Measurements from ENCODE around the gene KRTAP2-1.
"Not testable (repeated sequence)": the region's sequence is repeated elsewhere in the genome, so short reads cannot be mapped to it uniquely, and the experiment has no call there.

The KRTAP2-1 gene

DNA sequence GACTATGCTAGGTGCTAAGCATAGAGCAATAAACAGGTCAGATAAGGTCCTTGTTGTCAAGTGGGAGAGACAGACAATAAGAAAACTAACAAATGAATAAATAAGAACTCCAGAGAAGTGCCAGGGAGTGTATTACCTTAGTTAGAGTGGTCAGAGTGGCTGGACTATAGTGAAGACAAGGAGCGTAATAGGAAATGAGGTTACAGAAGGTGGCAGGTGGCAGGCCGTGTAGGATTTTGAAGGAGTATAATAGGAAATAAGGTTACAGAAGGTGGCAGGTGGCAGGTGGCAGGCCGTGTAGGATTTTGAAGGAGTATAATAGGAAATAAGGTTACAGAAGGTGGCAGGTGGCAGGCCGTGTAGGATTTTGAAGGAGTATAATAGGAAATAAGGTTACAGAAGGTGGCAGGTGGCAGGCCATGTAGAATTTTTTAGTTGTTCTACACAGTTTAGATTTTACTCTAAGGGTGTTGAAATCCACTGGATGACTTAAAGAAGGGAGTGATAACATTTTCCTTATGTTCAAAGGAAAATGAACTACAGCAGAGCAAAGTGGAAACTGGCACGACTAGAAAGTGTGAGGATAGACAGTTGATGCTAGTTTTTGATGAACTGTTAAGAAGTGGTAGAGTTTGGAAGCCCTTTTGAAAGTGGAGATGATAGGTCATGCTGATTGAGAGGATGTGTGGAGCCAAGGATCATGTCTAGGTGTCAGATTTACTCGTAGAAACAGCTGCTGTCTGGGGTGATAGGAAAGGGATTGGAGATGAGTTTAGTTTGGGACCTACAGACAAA is 34.6 kb downstream of the KRTAP2-1 start:
- DNase-seq (ENCODE audit: low read depth in 2 of 2) = no peak

GRCh38 chr17:41010441-41010840 is 36.7 kb downstream of the KRTAP2-1 start:
- DNase-seq (ENCODE audit: low read depth in 2 of 2) = no peak

DNA sequence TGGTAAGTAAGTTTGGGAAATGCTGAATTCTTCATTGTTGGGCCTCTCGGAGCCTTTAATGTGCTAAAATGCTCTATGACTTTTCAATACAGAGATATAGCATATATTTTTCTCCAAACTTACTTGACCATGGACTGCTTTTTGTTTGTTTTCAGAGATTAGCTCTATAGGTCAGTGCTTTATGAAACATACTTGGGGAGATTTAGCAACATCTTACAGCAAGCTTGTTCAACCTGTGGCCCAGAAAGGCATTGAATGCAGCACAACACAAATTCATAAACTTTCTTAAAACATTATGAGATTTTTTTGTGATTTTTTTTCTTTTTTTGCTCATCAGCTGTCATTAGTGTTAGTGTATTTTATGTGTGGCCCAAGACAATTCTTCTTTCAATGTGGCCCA is 37.2 kb downstream of the KRTAP2-1 start:
- no peak for DNase-seq (ENCODE audit: low read depth in 2 of 2)

- DNase-seq (ENCODE audit: low read depth in 2 of 2) = no peak
Measured at GRCh38 chr17:41009301-41009760, 37.8 kb downstream of the KRTAP2-1 start.

- DNase-seq (ENCODE audit: low read depth in 2 of 2) = no peak
Measured at GRCh38 chr17:41008811-41009210, 38.3 kb downstream of the KRTAP2-1 start, which contains the start of gene KRTAP3-1. TSS of gene KRTAP3-1 (minus strand) at chr17:41009128. CDS start at chr17:41009074, 54 bp downstream.

DNA sequence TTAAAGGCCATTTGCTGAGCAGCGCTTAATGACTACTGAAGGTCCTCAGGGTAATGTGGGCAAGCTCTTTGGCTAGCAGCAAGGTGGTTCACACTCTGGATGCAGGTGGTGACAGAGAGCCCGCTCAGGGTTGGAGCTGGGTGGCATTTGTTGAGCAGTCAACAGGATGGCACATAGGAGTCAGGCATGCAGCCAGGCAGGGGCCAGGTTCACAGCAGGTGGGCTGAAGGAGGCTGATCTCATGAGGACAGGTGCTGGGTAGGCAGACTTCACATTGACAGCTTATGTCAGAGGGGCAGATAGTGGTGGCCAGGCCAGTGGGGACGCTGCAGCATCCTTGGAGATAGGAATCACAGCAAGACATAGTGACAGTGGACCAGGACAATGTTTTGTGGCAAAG is 42.7 kb downstream of the KRTAP2-1 start:
- no peak for DNase-seq (ENCODE audit: low read depth in 2 of 2)

DNA sequence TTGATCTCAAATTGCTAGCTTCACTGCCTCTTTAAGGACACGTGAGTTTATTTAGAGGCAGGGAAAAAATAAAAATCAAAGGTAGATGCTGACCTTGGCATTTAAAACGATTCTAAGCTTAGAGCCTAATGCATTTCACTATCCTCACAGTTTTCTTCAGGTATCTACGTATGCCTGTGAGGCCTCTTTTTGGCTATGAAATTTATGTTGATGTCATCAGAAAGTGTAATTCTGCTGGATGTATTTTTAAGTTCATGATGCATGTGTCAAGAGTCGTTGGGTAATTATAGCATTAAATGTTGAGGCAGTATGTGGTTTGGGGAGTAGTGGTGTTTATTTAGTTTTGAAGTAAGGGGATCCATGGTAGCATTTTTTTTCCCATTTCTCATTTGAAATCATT is 43.2 kb downstream of the KRTAP2-1 start:
- no peak for DNase-seq (ENCODE audit: low read depth in 2 of 2)

GRCh38 chr17:41002814-41003213 is 44.3 kb downstream of the KRTAP2-1 start:
- DNase-seq (ENCODE audit: low read depth in 2 of 2) = no peak

DNA sequence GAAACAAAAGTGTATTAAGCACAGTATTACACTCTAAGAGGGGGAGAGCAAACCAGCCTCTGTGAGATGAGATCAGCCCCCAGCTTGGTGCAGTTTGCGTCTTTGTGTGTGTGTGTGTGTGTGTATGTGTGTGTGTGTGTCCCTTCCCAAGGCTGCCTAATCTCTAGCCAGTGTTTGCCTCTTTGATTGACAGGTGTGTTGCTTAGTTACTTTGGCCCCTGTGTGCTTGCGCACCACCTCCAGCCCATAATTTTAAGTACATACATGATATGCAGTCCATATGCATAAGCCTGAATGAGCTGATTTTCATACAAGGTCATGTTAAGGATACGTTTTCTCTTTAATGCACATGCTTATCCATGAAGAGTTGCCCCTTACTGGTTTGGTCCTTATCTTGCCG is 45.3 kb downstream of the KRTAP2-1 start:
- no peak for DNase-seq (ENCODE audit: low read depth in 2 of 2)

DNA sequence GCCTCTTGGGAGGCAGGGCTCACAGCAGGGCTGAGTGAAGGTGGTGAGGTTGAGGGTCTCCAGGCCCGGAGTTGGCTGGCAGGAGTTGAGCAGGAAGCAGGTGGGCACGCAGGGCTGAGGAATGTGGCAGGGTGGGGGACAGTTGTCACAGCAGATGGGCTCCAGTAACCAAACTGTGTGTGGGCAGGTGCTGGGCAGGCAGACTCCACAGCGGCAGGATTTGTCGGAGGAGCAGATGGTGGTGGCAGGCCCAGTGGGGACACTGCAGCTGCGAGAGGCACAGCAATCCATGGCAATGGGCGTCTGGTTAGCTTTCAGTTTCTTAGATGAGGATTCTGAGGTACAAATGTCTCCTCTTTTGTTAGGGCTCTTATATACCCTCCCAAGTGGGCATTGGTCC is 47.6 kb downstream of the KRTAP2-1 start, which contains the start of gene KRTAP3-2:
KRTAP3-2 (minus strand) TSS at position 344 of the 400 bp plus-strand sequence; CDS start at position 291, 53 bp downstream.
- DNase-seq (ENCODE audit: low read depth in 2 of 2) = not testable (repeated sequence)

DNA sequence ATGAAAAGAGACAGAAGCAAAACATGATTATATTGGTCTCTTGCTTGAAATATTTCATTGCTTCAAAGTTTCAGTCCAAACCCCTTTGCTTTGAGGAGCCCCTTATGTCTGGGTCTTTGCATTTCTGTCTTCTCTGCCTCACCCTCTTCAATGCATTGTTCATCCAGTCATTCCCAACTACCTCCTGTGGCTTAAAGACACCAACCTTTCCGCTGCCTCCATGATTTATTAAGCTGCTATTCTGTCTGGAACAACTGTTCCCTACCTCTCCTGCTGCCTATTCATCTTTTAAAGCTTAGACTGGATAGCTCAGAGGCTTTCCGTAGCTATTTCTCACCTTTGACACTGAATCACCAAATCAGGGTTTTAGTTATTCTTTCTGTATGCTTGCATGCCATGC is 49.8 kb downstream of the KRTAP2-1 start:
- no peak for DNase-seq (ENCODE audit: low read depth in 2 of 2)

DNA sequence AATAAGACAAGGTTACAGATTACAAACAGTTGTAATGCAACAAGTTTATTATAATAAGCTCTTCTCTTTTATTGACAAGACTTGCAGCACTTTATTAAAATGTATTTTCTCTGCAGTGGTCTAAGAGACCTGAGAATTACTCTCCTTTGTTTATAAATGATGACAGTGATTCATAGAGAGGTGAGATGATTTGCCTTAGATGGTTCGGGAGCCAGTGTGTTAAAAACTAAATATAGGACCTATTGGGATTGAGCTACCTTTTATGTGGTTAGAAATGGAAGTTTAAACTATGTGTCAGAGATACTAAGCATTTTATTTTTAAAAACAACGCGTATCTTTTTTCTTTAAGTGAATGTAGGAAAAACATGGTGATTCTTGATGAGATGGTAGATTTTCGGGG is 50.3 kb downstream of the KRTAP2-1 start:
- no peak for DNase-seq (ENCODE audit: low read depth in 2 of 2)

All from activated CD4-positive, alpha-beta T cell treated with anti-CD3 and anti-CD28 coated beads for 24 hours (primary cell).